Epithelial cell of proximal tubule (primary cell): ENCODE data around the gene IGF1R. TPM values are rescaled to one million over a fixed set of nuclear protein-coding genes. Genes with fewer than 3 reads are reported as not detected.
"Not testable (repeated sequence)": the region's sequence is repeated elsewhere in the genome, so short reads cannot be mapped to it uniquely, and the experiment has no call there.

Experiments
- DNase-seq: peaks from one replicate; pipeline ENCODE4 v3.0.0-alpha.2; 2011; ENCODE audit warnings: low read depth
- H3K4me3 ChIP-seq: 2 replicates; pipeline ENCODE4 v1.5.1; 2011; ENCODE audit warnings: low read depth, mild to moderate bottlenecking, low read length
- total RNA-seq: library from RNA; depleted of rRNA; stranded (reverse); fragments of >200 nt; gene quantifications from 2 replicates; pipeline ENCODE4 v1.2.3, GENCODE V29; 2015
- TF ChIP-seq, protein P1 (sequence below): conservative IDR thresholded peaks from 2 replicates; pipeline ENCODE4 v1.5.1; 2012; ENCODE audit warnings: low read depth, mild to moderate bottlenecking, low read length

IGF1R gene
- total RNA-seq, 1 donor from 2014 or later = 14.5 TPM

- DNase-seq = no peak
- TF ChIP-seq, protein P1, sequence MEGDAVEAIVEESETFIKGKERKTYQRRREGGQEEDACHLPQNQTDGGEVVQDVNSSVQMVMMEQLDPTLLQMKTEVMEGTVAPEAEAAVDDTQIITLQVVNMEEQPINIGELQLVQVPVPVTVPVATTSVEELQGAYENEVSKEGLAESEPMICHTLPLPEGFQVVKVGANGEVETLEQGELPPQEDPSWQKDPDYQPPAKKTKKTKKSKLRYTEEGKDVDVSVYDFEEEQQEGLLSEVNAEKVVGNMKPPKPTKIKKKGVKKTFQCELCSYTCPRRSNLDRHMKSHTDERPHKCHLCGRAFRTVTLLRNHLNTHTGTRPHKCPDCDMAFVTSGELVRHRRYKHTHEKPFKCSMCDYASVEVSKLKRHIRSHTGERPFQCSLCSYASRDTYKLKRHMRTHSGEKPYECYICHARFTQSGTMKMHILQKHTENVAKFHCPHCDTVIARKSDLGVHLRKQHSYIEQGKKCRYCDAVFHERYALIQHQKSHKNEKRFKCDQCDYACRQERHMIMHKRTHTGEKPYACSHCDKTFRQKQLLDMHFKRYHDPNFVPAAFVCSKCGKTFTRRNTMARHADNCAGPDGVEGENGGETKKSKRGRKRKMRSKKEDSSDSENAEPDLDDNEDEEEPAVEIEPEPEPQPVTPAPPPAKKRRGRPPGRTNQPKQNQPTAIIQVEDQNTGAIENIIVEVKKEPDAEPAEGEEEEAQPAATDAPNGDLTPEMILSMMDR = no peak
- H3K4me3 ChIP-seq = no peak overlapping the region
Measured at GRCh38 chr15:98960555-98961050, 312.3 kb downstream of the IGF1R start.

GRCh38 chr15:98963444-98963843 is 315.1 kb downstream of the IGF1R start:
- no peak overlapping the region for H3K4me3 ChIP-seq
- DNase-seq = no peak
- TF ChIP-seq, protein P1 = no peak

DNA sequence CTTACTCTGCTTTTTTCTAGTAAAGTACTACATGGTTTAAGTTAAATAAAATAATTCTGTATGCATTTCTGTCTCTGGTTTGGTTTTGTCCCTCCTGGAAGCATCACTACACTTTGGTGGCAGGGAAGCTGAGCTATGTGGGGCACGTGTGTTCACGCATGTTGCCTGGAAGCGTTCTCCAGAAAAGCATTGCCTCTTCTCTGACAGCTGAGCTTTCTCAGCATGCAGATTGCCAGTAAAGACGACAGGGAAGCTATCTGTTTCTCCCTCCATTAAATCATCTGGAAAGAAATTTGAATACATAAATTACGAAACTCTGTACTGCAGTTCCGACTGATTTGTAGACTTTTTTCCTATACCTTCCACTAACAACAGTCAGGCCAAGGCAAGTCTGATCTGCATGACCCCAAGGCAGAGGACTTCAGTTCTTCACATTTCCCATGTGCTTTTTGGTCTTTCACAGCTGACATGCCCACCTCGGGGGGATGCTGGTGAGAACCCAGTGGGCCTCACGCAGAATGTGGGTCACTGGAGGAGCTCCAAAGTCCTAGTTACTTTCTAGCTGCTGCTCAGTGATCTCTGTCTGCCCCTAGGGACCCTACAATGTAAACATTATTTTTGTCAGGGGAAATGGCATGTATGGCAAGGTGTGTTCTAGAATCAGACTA is 316.3 kb downstream of the IGF1R start:
- TF ChIP-seq, protein P1 = no peak
- no peak overlapping the region for H3K4me3 ChIP-seq
- DNase-seq = no peak

DNA sequence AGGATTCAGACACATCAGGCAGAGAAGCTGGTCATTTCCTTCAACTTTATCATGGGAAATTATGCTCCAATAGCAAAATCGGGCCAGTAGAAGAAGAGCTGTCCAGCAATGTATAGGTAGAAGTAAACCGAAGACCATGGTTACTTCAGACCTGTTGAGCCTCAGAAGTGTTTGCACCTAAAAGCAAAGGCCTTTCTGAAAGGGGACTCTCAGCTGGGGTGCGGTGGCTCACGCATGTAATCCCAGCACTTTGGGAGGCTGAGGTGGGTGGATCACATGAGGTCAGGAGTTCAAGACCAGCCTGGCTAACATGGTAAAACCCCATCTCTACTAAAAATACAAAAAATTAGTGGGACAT is 316.8 kb downstream of the IGF1R start:
- H3K4me3 ChIP-seq, DNase-seq: not testable (repeated sequence)

DNA sequence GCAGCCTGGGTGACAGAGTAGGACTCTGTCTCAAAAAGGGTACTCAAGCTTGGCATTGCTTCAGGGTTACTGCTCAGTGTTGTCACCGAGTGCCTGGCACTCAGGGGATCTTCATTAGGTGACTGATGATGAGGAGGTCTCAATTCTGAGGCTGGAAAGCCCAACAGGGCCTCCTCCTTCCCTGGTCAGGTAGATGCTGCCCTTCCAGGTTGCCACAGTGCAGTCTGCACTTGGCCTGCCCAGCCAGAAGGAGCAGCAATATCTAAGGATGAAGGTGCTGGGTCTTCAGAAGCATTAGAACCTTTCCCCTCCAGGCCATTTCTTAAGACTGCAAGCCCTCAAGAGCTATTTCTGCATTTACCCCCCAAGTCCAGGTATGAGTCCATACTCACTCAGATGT is 317.3 kb downstream of the IGF1R start:
- TF ChIP-seq, protein P1 = no peak
- no peak overlapping the region for H3K4me3 ChIP-seq
- no peak for DNase-seq

DNA sequence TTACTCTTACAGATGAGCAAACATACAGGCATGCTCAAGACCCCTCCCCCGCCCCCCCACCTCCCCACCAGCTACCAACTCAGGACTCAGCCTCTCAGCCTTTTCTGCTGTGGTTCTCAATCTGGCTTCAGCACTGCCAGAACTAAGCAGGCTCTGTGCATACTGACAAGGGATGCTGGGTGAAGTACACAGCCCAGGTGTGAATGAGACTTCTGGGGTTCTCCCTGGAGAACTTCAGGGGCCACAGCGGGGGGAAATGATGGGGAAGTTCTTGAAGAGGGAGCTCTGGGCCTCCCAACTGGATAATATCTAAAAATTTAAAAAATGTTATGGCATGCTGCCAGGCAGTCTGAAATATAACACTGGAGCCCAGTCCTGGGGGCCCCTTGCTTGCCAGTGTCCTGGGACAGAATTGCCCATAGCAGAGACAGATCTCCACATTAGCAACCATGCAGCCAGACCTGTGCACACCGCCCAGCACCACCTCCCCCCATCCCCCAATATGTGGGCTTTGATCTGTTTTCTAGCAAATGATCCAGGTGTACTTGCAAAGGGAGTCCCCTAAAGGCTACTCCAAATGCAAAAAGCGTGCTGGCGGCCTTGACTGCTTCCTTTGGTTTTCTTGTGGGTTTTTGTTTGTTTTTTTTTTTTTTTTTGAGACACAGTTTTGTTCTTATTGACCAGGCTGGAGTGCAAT is 317.9 kb downstream of the IGF1R start:
- TF ChIP-seq, protein P1 = no peak
- DNase-seq = no peak
- no peak overlapping the region for H3K4me3 ChIP-seq

DNA sequence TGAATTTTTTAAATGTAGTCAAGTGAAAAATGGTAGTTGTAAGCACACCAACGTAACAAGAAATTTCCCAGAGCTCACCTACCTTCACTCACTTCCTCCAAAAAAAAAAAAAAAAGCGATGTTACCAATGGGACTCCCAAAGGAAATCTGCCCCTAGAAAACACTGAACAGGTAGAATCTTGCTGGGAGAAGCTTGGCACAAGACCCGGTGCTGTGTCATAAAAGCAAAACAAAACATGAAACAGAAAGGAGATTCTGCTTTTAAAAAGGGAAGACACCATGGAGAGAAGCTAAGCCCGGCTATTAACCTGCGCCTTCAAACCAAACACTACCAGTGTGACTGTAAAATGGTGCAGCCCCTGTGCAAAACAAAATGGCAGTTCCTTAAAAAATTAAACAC is 318.8 kb downstream of the IGF1R start:
- DNase-seq = no peak
- TF ChIP-seq, protein P1 = no peak
- no peak overlapping the region for H3K4me3 ChIP-seq
